Subcutaneous abdominal adipose tissue (tissue), 5 donors: ENCODE results near the gene EPN2.

Experiments
- H3K27ac ChIP-seq: one replicate; pipeline ENCODE4 v1.7.0; 2013; ENCODE audit warnings: low read depth, mild to moderate bottlenecking, inconsistent platforms, low read length, moderate library complexity
- H3K27me3 ChIP-seq, 5 donors: one replicate each; pipeline ENCODE4 v1.7.0; 2013; ENCODE audit warnings: low read length in 5 of 5, inconsistent platforms in 1 of 5; ENCODE audit not compliant: control insufficient read depth in 5 of 5, insufficient read depth in 4 of 5
- H3K36me3 ChIP-seq, 5 donors: one replicate each; pipeline ENCODE4 v1.7.0; 2013; ENCODE audit warnings: low read length in 5 of 5; ENCODE audit not compliant: control insufficient read depth in 5 of 5, insufficient read depth in 5 of 5
- H3K4me1 ChIP-seq, 5 donors: one replicate each; pipeline ENCODE4 v1.7.0; 2013; ENCODE audit warnings: low read length in 5 of 5, mild to moderate bottlenecking in 3 of 5, moderate library complexity in 1 of 5; ENCODE audit not compliant: control insufficient read depth in 5 of 5, insufficient read depth in 5 of 5
- H3K4me3 ChIP-seq, 5 donors: one replicate each; pipeline ENCODE4 v1.7.0; 2013; ENCODE audit warnings: low read length in 5 of 5, low read depth in 1 of 5
- H3K9ac ChIP-seq, 5 donors: one replicate each; pipeline ENCODE4 v1.7.0; 2013; ENCODE audit warnings: low read length in 5 of 5, mild to moderate bottlenecking in 4 of 5, moderate library complexity in 3 of 5
- H3K9me3 ChIP-seq, 5 donors: one replicate each; pipeline ENCODE4 v1.7.0; 2013; ENCODE audit warnings: low read length in 5 of 5; ENCODE audit not compliant: control insufficient read depth in 5 of 5
- donor health status: healthy.
- donor health status: healthy.
- donor health status: healthy.
- donor health status: healthy.
- donor health status: healthy.

The EPN2 gene

GRCh38 chr17:19341641-19342610 lies 104.8 kb downstream of the EPN2 start:
- H3K4me1 ChIP-seq, result peaks cover 23 to 87% (median 66%) of the 10 kb centered on the region in 5 donors
- peaks cover 0 to 3% (median 0%) of the 10 kb centered on the region in 5 donors for H3K36me3 ChIP-seq
- no peak overlapping the region for H3K4me3 ChIP-seq
- no peaks in the 10 kb centered on the region for H3K27me3 ChIP-seq
- H3K27ac ChIP-seq, result peak overlapping the region; percentile 30
- no peaks in the 10 kb centered on the region for H3K9me3 ChIP-seq
- peak overlapping the region in 2 of 5 donors; percentile 15 to 21 for H3K9ac ChIP-seq

- Histone ChIP-seq H3K9me3 (no peaks in the 10 kb centered on the region), H3K36me3 (no peaks in the 10 kb centered on the region), H3K27me3 (no peaks in the 10 kb centered on the region), H3K9ac (peak overlapping the region in 1 of 5 donors; percentile 21), H3K27ac (peak overlapping the region; percentile 30), H3K4me1 (peaks cover 27 to 87% (median 66%) of the 10 kb centered on the region in 5 donors), H3K4me3 (no peak overlapping the region)
These were observed 105.6 kb downstream of the EPN2 start for GRCh38 chr17:19342611-19343255.

- H3K9ac ChIP-seq, result no peak overlapping the region
These were observed 106.1 kb downstream of the EPN2 start for GRCh38 chr17:19343256-19343630.

GRCh38 chr17:19343671-19344151 lies 106.5 kb downstream of the EPN2 start:
- peak overlapping the region in 1 of 5 donors; percentile 42 for H3K9ac ChIP-seq
- H3K4me1 ChIP-seq, result peaks cover 22 to 77% (median 57%) of the 10 kb centered on the region in 5 donors
- no peaks in the 10 kb centered on the region for H3K36me3 ChIP-seq
- H3K9me3 ChIP-seq, result no peaks in the 10 kb centered on the region
- no peak overlapping the region for H3K27ac ChIP-seq
- no peaks in the 10 kb centered on the region for H3K27me3 ChIP-seq
- H3K4me3 ChIP-seq, result no peak overlapping the region

More at GRCh38 chr17:19343256-19343630, 106.1 kb downstream of the EPN2 start:
- Histone ChIP-seq H3K36me3 (no peaks in the 10 kb centered on the region), H3K4me3 (no peak overlapping the region), H3K27me3 (no peaks in the 10 kb centered on the region), H3K9me3 (no peaks in the 10 kb centered on the region), H3K27ac (no peak overlapping the region), H3K4me1 (peaks cover 23 to 81% (median 61%) of the 10 kb centered on the region in 5 donors)

GRCh38 chr17:19344311-19345066 lies 107.3 kb downstream of the EPN2 start:
- H3K4me1 ChIP-seq, result peaks cover 20 to 69% (median 49%) of the 10 kb centered on the region in 5 donors
- no peaks in the 10 kb centered on the region for H3K9me3 ChIP-seq
- H3K27ac ChIP-seq, result no peak overlapping the region
- no peak overlapping the region for H3K4me3 ChIP-seq
- no peaks in the 10 kb centered on the region for H3K36me3 ChIP-seq
- H3K27me3 ChIP-seq, result no peaks in the 10 kb centered on the region
- peak overlapping the region in 1 of 5 donors; percentile 42 for H3K9ac ChIP-seq

- Histone ChIP-seq H3K27me3 (no peaks in the 10 kb centered on the region), H3K9me3 (no peaks in the 10 kb centered on the region), H3K4me3 (no peak overlapping the region), H3K27ac (no peak overlapping the region), H3K36me3 (no peaks in the 10 kb centered on the region), H3K9ac (no peak overlapping the region), H3K4me1 (peaks cover 20 to 64% (median 47%) of the 10 kb centered on the region in 5 donors)
These were observed 107.9 kb downstream of the EPN2 start for GRCh38 chr17:19345067-19345460.

GRCh38 chr17:19345486-19346350 lies 108.6 kb downstream of the EPN2 start:
- H3K9ac ChIP-seq, result peak overlapping the region in 2 of 5 donors; percentile 1
- H3K36me3 ChIP-seq, result no peaks in the 10 kb centered on the region
- no peaks in the 10 kb centered on the region for H3K27me3 ChIP-seq
- H3K27ac ChIP-seq, result peak overlapping the region; percentile 77
- H3K4me1 ChIP-seq, result peaks cover 20 to 64% (median 47%) of the 10 kb centered on the region in 5 donors
- no peaks in the 10 kb centered on the region for H3K9me3 ChIP-seq
- H3K4me3 ChIP-seq, result no peak overlapping the region

GRCh38 chr17:19346351-19347255 lies 109.4 kb downstream of the EPN2 start:
- Histone ChIP-seq H3K36me3 (no peaks in the 10 kb centered on the region), H3K4me1 (peaks cover 20 to 55% (median 47%) of the 10 kb centered on the region in 5 donors), H3K9me3 (no peaks in the 10 kb centered on the region), H3K4me3 (no peak overlapping the region), H3K27me3 (no peaks in the 10 kb centered on the region), H3K9ac (peak overlapping the region in 2 of 5 donors; percentile 1), H3K27ac (peak overlapping the region; percentile 77)
